ENCODE results near the gene CELF2.

GRCh38 chr10:11106621-11107374, 89.1 kb downstream of the CELF2 start:
- no peak for TF ChIP-seq POLR2AphosphoS5 (IDR thresholded peaks at IDR 0.05)
- TF ChIP-seq POLR2A (IDR thresholded peaks at IDR 0.05) = no peak
- TF ChIP-seq CTCF (IDR thresholded peaks at IDR 0.05) = no peak
- TF ChIP-seq EP300 (IDR thresholded peaks at IDR 0.05) = no peak

All from suprapubic skin (tissue), 4 donors.